ENCODE data around the gene MAPT.

The MAPT gene

DNA sequence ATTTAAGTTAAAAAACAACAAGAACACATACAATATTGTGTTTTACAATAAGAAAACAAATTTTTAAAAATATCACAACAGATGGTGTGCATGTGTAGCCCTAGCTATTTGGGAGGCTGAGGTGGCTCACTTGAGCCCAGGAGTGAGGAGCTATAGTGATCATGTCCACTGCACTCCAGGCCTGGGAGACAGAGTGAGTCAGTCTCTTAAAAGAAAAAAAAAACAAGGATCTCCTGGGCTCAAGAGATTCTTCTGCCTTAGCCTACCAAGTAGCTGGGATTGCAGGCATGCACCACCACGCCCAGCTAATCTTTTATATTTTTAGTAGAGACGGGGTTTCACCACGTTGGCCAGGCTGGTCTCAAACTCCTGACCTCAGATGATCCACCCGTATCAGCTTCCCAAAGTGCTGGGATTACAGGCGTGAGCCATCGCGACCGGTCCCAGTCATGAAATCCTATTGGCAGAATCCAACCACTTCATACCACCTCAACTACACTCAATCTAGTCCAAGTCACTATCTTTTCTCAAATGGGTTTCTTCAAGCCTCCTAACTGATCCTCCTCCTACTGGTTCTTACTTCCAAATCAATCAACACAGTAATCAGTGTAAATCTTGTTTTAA is 159.7 kb downstream of the MAPT start:
- peak; percentile 27 for DNase-seq (ENCODE audit: low read depth)

DNA sequence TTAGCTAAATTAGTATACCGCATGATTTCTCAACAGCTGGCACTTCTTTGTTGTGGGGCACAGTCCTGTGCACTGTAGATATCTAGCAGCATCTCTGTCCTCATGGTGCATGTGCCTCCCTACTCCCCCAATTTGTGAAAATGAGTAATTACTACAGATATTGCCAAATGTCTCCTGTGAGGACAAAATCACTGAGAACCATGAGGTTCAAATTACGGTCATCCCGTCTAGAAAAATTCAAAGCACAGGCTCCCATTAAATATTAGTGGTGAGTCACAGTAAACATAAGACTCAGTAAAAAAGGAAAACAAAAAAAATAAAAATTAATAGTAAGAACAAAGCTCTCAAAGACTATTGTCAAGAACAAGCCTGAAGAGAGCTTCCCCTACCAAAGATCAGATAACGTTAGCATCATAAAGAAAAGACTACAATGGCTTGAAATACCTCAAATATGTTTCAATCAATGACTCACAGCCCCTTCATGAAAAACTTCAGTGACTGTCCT is 162.5 kb downstream of the MAPT start:
- peak; percentile 67 for DNase-seq (ENCODE audit: low read depth)

DNA sequence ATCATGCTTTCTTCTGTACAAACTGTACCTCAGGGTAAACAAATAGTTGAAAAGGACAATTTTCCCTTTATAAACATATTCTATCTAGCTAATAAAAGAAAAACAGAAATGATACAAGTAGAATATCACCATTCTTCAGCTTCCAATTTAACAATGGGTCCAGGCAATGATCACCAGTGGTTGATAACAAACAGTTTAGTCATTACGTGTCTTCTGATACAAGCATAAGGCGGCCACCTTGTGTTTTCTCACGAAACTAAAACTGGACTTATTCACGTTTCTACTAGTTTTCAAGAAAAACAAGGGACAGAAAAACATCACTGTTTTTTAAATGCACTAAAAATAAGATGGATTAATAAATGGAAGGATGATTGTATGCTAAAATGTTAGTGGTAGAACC is 163.0 kb downstream of the MAPT start:
- DNase-seq (ENCODE audit: low read depth), result no peak

DNA sequence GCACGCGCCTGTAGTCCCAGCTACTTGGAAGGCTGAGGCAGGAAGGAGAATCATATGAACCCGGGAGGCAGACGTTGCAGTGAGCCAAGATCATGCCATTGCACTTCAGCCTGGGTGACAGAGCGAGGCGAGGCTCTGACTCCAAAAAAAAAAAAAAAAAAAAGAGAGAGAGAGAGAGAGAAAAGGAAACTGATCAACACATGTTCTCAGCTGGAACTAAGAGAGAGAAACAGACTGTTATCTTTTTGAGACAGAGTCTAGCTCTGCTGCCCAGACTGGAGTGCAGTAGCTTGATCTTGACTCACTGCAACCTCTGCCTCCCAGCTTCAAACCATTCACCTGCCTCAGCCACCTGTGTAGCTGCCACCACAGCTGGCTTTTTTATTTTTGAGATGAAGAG is 165.1 kb downstream of the MAPT start:
- no peak for DNase-seq (ENCODE audit: low read depth)

DNA sequence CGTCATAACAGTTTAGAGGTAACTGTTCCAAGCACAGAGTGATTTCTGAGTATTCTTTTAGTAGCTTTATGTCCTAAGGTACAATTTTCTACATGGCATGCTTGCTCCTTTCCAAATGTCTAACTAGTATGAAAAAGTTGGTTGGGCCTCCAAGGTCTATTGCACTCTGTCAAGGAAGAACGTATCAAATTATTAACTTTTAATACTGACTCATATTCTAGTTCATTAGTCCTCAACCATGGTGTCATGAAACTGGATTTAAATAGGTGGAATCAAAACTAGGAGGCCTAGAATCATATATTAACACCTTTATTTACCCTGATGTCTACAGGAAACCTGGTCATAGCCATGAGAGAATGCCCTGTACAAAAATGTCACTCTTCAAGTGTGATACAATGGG is 166.1 kb downstream of the MAPT start:
- no peak for DNase-seq (ENCODE audit: low read depth)

DNA sequence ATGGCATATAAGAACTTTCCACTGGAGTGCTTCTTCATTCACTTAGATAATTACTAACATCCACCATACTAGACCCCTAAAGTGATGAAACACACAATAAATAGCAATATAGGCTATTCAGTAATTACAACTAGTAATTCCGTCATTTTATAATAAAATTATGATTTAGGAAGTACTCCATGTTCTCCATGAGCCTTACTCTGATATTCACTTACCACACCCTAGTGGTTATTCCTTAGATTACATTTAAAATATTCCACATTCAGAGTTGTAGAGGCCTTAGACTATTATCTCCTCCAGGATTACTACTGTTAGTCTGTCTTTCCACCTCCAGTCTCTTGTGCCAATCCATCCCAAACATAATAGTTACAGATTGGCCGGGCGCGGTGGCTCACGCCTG is 167.1 kb downstream of the MAPT start:
- no peak for DNase-seq (ENCODE audit: low read depth)

DNA sequence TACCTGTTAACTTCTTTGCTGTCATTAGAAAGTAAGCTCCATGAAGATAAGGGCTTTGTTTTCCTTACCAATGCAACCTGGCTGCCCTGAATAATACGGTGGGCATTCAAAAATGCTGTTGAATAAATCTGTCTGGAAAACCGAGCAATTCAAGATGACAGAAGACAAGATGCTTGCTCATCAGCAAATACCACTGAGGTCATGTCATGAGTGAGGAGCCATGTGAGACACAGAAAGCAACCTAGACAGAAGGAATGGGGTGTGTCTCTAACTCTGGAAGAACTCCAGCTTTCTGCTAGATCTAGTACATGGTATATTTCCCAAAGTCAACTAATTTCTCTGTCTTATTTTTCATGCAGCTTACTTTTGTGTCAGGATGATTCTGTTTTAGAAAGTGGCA is 168.9 kb downstream of the MAPT start:
- DNase-seq (ENCODE audit: low read depth), result peak; percentile 74

DNA sequence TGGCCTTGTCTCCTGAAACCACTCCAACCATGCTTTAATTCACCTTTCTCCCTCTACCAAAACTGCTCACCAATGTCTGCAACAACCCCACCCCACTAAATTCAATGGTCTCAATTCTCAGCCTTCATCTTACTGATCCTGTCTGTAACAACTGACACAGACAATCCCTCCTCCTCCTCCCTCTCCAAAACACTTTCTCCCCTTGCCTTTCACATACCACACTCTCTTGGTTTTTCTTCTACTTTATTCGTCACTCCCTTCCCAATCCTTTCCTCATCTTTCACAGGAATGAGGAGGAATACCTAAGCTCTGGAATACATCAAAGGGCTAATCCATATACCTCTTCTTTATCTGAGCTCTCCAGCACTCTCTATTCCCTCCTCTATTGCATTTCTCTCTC is 170.1 kb downstream of the MAPT start:
- no peak for DNase-seq (ENCODE audit: low read depth)

DNA sequence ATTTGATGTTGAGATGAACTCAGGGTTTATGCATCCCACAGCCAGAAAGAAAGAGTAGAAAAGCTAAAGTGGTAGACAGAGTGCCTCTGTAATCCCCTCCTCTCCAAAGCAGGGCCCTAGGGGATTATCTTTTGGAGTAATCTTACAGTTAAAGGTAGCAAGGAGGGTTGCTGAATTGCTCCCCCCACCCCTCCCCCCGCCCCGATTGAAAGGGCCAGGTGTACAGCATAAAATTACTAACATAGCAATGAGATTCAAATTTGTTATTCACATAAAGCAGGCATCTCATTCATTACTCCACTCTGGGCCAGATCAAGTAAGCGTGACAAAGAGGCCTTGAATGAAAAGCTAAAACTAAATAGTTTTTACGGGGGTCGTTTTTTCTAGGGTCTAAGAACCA is 177.4 kb downstream of the MAPT start:
- no peak for DNase-seq (ENCODE audit: low read depth)

DNA sequence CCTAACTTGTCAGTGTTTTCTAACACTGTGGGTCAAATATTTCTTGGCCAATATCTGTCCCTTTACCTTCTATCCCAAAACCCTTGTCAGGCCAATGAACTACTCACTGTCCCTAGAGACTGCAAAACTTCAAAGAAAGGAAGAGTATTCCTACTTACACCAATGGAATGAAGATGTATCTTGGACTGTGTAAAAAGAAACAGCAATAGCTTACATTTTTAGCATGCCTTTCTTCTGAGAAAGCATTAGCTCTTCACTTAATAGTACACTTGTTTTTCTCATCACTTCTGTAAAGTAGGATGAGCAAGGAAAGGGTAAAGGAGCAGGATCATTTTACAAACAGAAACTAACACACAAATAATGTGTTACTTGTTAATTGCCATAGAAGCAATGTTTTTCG is 178.6 kb downstream of the MAPT start:
- DNase-seq (ENCODE audit: low read depth), result peak; percentile 80

DNA sequence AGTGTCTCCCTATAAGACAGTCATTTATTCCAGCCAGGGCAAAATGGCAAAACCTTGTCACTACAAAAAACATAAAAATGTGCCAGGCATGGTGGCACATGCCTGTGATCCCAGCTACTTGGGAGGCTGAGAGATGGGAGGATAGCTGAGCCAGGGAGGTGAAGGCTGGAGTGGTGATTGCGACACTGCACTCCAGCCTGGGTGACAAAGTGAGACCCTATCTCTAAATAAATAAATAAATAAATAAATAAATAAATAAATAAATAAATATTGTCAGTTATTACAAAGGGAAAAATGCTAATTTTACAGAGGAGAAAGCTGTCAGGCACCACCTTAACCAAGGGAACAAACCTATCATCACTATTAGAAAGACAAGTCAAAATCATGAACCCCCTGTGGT is 180.2 kb downstream of the MAPT start:
- DNase-seq (ENCODE audit: low read depth), result no peak

Measured in GM04503 (cell line).